Adrenal gland (tissue), 12 donors: Measurements from ENCODE around the gene ARHGEF25. TPM values are rescaled to one million over a fixed set of nuclear protein-coding genes. Genes with fewer than 3 reads are reported as not detected.
"Not testable (repeated sequence)": the region's sequence is repeated elsewhere in the genome, so short reads cannot be mapped to it uniquely, and the experiment has no call there.

Experiments used
- DNase-seq, 7 donors: peaks; one replicate each; pipeline ENCODE4 v3.0.0-alpha.2; 2019 to 2020
- H3K27ac ChIP-seq, 5 donors: fragments of 200-600 bp; sonication (generic) in 4 of 5; 1 replicate in 3 of 5; 2 replicates in 2 of 5; pipeline versions ENCODE4 v1.5.1 to v1.8.0; 2016 to 2020; ENCODE audit warnings: mild to moderate bottlenecking in 1 of 5
- H3K27me3 ChIP-seq: fragments of 200-600 bp; 2 replicates; pipeline ENCODE4 v1.8.0; 2021
- H3K36me3 ChIP-seq, 2 donors: fragments of 200-600 bp; replicated peaks in 1 of 2; 1 replicate in 1 of 2; 2 replicates in 1 of 2; pipeline versions ENCODE4 v1.5.1 to v1.8.0; 2018 to 2022
- H3K4me1 ChIP-seq, 2 donors: fragments of 200-600 bp; replicated peaks in 1 of 2; 1 replicate in 1 of 2; 2 replicates in 1 of 2; pipeline versions ENCODE4 v1.5.1 to v1.8.0; 2018 to 2021
- H3K4me3 ChIP-seq, 4 donors: fragments of 200-600 bp; sonication (generic) in 3 of 4; one replicate each; pipeline ENCODE4 v1.5.1; 2016 to 2018
- H3K9me3 ChIP-seq, 3 donors: fragments of 200-600 bp; sonication (generic) in 1 of 3; replicated peaks in 1 of 3; 1 replicate in 2 of 3; 2 replicates in 1 of 3; pipeline versions ENCODE4 v1.5.1 to v1.8.0; 2016 to 2021
- CTCF ChIP-seq, 6 experiments: fragments of 450-650 bp in 4 of 6; fragments of 200-600 bp in 2 of 6; sonication (generic) in 1 of 6; IDR thresholded peaks; 1 replicate in 5 of 6; 2 replicates in 1 of 6; pipeline versions ENCODE4 v1.5.1 to v1.8.0; 2016 to 2021; ENCODE audit warnings: antibody characterized with exemption in 6 of 6, mild to moderate bottlenecking in 2 of 6, moderate library complexity in 1 of 6
- POLR2A ChIP-seq, 2 donors: fragments of 450-650 bp; IDR thresholded peaks; one replicate each; pipeline ENCODE4 v1.6.1; 2017; ENCODE audit warnings: antibody characterized with exemption in 2 of 2, mild to moderate bottlenecking in 2 of 2, moderate library complexity in 1 of 2
- WGBS, 4 donors: extraction: QIAGEN DNeasy Blood & Tissue Kit in 2 of 4; methylation state at CpG; one replicate each; pipeline versions ENCODE4 v1.1.5 to v1.1.7; 2013 to 2017; 5-methylcytosine and 5-hydroxymethylcytosine counted together
- intact Hi-C, 2 donors: fragments of 100-400 bp; cut with DNase I; formaldehyde crosslinking; loops; one replicate each; pipeline versions ENCODE4 v1.14.1 to v1.15.0; 2022 to 2023
- polyA plus RNA-seq, 3 donors: library from polyadenylated mRNA; stranded (reverse); fragments of 200-250 nt in 2 of 3; fragments of 350-450 nt in 1 of 3; fragmentation: Illumina TruSeq in 1 of 3; extraction: RNeasy Lipid Tissue Mini Kit (QIAGEN cat#74804) in 1 of 3; gene quantifications; one replicate each; pipeline ENCODE4 v1.2.3, GENCODE V29; 2013 to 2014
- total RNA-seq, 9 donors: library from RNA; depleted of rRNA in 4 of 9; stranded (reverse); fragments of >200 nt in 4 of 9; fragments of 120-200 nt in 1 of 9; fragmentation: NEBNext Ultra II Directional in 1 of 9; extraction: Animal tissue kit (Norgen Biotek cat#: 25700) in 1 of 9; gene quantifications; one replicate each; pipeline versions ENCODE4 v1.1.0 to v1.2.4, GENCODE V29; 2013 to 2023
- donor health status: healthy with polysubstance abuse.
- donor health status: Bipolar disorder and iron deficiency.
- donor health status: DM: yes; HTN: yes; CAD: no.
- donor health status: DM: no; HTN: no; CAD: no.
- donor health status: DM: no; HTN: no; CAD: no.
- donor health status: DM: yes; HTN: yes; CAD: no.

The ARHGEF25 gene
- total and polyA plus RNA-seq, 12 donors = 4.9 to 86.4 (median 9.9) TPM

- H3K27ac ChIP-seq = no peak overlapping the region
- TF ChIP-seq POLR2A (IDR thresholded peaks at IDR 0.05) = no peak
- no peak for TF ChIP-seq CTCF (IDR thresholded peaks at IDR 0.05)
- 55 to 65% (median 63%) methylated on average over 7 of the region's 7 CpGs for WGBS, 4 donors
- H3K4me3 ChIP-seq = no peak overlapping the region
- peaks cover 26% of the 10 kb centered on the region for H3K27me3 ChIP-seq
- no peaks in the 10 kb centered on the region for H3K4me1 ChIP-seq
- DNase-seq = peak in 1 of 7 donors; percentile 3
- intact Hi-C loops = no loop called here
- no peaks in the 10 kb centered on the region for H3K36me3 ChIP-seq
- no peaks in the 10 kb centered on the region for H3K9me3 ChIP-seq
These were observed 29.2 kb downstream of the ARHGEF25 start for GRCh38 chr12:57640175-57641042.

- TF ChIP-seq CTCF (IDR thresholded peaks at IDR 0.05) (no peak), POLR2A (IDR thresholded peaks at IDR 0.05) (no peak)
- DNase-seq = peak in 1 of 7 donors; percentile 3
- Histone ChIP-seq H3K36me3 (no peaks in the 10 kb centered on the region), H3K9me3 (no peaks in the 10 kb centered on the region), H3K27ac (no peak overlapping the region), H3K27me3 (peaks cover 20% of the 10 kb centered on the region), H3K4me3 (no peak overlapping the region), H3K4me1 (no peaks in the 10 kb centered on the region)
- 45 to 63% (median 50%) methylated on average over 5 of the region's 5 CpGs for WGBS, 4 donors
- intact Hi-C loops = no loop called here
These were observed 30.6 kb downstream of the ARHGEF25 start for GRCh38 chr12:57641699-57642442.

- H3K4me1 ChIP-seq, H3K27me3 ChIP-seq, intact Hi-C loops, H3K4me3 ChIP-seq, H3K9me3 ChIP-seq, H3K36me3 ChIP-seq, DNase-seq, H3K27ac ChIP-seq: not testable (repeated sequence)
- 64 to 70% (median 67%) methylated on average over 10 to 13 of the region's 13 CpGs for WGBS, 4 donors
These were observed 34.9 kb downstream of the ARHGEF25 start for GRCh38 chr12:57645990-57646658.

GRCh38 chr12:57646659-57647049 lies 35.4 kb downstream of the ARHGEF25 start:
- H3K27me3 ChIP-seq = not testable (repeated sequence)

GRCh38 chr12:57654042-57654441 lies 42.8 kb downstream of the ARHGEF25 start:
- 49 to 58% (median 53%) methylated on average over 3 of the region's 3 CpGs for WGBS, 4 donors
- DNase-seq = no peak
- H3K27me3 ChIP-seq = no peaks in the 10 kb centered on the region
- intact Hi-C loops = no loop called here
- no peak overlapping the region for H3K27ac ChIP-seq
- TF ChIP-seq POLR2A (IDR thresholded peaks at IDR 0.05) = no peak
- TF ChIP-seq CTCF (IDR thresholded peaks at IDR 0.05) = no peak
- no peaks in the 10 kb centered on the region for H3K36me3 ChIP-seq
- no peak overlapping the region for H3K4me3 ChIP-seq
- H3K9me3 ChIP-seq = no peaks in the 10 kb centered on the region
- H3K4me1 ChIP-seq = no peaks in the 10 kb centered on the region

More at GRCh38 chr12:57646659-57647049, 35.4 kb downstream of the ARHGEF25 start:
- DNase-seq, H3K4me3 ChIP-seq, H3K9me3 ChIP-seq, H3K36me3 ChIP-seq, intact Hi-C loops, H3K4me1 ChIP-seq, H3K27ac ChIP-seq: not testable (repeated sequence)
- WGBS, 4 donors = 82 to 91% (median 90%) methylated on average over 6 to 9 of the region's 15 CpGs; no CpG with 5 or more reads in 1 of the 4 donors
